AG04449 (cell line): ENCODE results near the gene RRBP1.

Experiments used
- CTCF ChIA-PET: fragments of 350-600 bp; formaldehyde crosslinking; extraction: SDS; loops from one replicate; lab custom pipeline; 2021; ENCODE audit warnings: antibody characterized with exemption; lab: Yijun Ruan, JAX
- POLR2A ChIA-PET: fragments of 400-600, 350-600 bp; formaldehyde crosslinking; extraction: SDS; loops from one replicate; lab custom pipeline; 2020; ENCODE audit warnings: antibody characterized with exemption, inconsistent platforms; lab: Yijun Ruan, JAX
- DNase-seq: peaks from one replicate; pipeline ENCODE4 v3.0.0-alpha.2; 2010; ENCODE audit warnings: low read depth, low spot score
- H3K4me3 ChIP-seq: 2 replicates; pipeline ENCODE4 v1.5.1; 2011; ENCODE audit warnings: low read depth, mild to moderate bottlenecking, control low read depth, low read length
- CTCF ChIP-seq: IDR thresholded peaks from one replicate; pipeline ENCODE4 v1.5.1; 2011; ENCODE audit warnings: mild to moderate bottlenecking, moderate library complexity, low read length, control low read depth, inconsistent platforms; ENCODE audit not compliant: insufficient read depth; ENCODE audit errors: missing control alignments

Gene RRBP1

GRCh38 chr20:17645546-17646208 lies 36.4 kb downstream of the RRBP1 start:
- DNase-seq: no peak
- POLR2A ChIA-PET: interaction anchor here (1.3 kb wide), 1 partner anchor 323 kb away, joined by 3 read pairs; the partner anchor contains the start of gene SNX5
- CTCF ChIA-PET: interaction anchor here (0.7 to 4.5 kb wide), 5 partner anchors 10 to 293 kb away, joined by 3 to 20 read pairs (median 4); no protein-coding TSS in a partner anchor
- H3K4me3 ChIP-seq: no peak overlapping the region
- TF ChIP-seq CTCF: no peak

GRCh38 chr20:17645010-17645409 lies 37.0 kb downstream of the RRBP1 start:
- TF ChIP-seq CTCF: no peak
- no peak for DNase-seq
- CTCF ChIA-PET: interaction anchor here (2.1 to 4.5 kb wide), 2 partner anchors 11 to 254 kb away, joined by 6 to 20 read pairs; no protein-coding TSS in a partner anchor
- POLR2A ChIA-PET: no interaction called here
- no peak overlapping the region for H3K4me3 ChIP-seq

- H3K4me3 ChIP-seq: no peak overlapping the region
- no peak for TF ChIP-seq CTCF
- DNase-seq: no peak
- POLR2A ChIA-PET: interaction anchor here (0.9 kb wide), 1 partner anchor 38 kb away, joined by 3 read pairs; the partner anchor contains the start of gene RRBP1
- CTCF ChIA-PET: interaction anchor here (0.9 to 4.5 kb wide), 4 partner anchors 11 to 253 kb away, joined by 3 to 20 read pairs (median 12); no protein-coding TSS in a partner anchor
Observed at GRCh38 chr20:17644451-17644850, 37.6 kb downstream of the RRBP1 start.

- no peak for DNase-seq
- H3K4me3 ChIP-seq: no peak overlapping the region
- CTCF ChIA-PET: interaction anchor here (0.9 to 3.4 kb wide), 5 partner anchors 12 to 254 kb away, joined by 3 to 17 read pairs (median 7); no protein-coding TSS in a partner anchor
- no peak for TF ChIP-seq CTCF
- POLR2A ChIA-PET: interaction anchor here (0.9 kb wide), 1 partner anchor 39 kb away, joined by 3 read pairs; the partner anchor contains the start of gene RRBP1
Observed at GRCh38 chr20:17643531-17644188, 38.4 kb downstream of the RRBP1 start.

- H3K4me3 ChIP-seq: no peak overlapping the region
- DNase-seq: no peak
- TF ChIP-seq CTCF: no peak
- CTCF ChIA-PET: interaction anchor here (1.1 to 3.4 kb wide), 7 partner anchors 13 to 296 kb away, joined by 3 to 17 read pairs (median 4); no protein-coding TSS in a partner anchor
- POLR2A ChIA-PET: no interaction called here
Observed at GRCh38 chr20:17642404-17643269, 39.4 kb downstream of the RRBP1 start.
